GM18873 (cell line): ENCODE data around the gene GOT2.
"Not testable (repeated sequence)": the region's sequence is repeated elsewhere in the genome, so short reads cannot be mapped to it uniquely, and the experiment has no call there.

Experiments
- ATAC-seq: cut with Tn5 transposase; IDR thresholded peaks from one replicate; pipeline ENCODE4 v1.9.1; 2021; ENCODE audit warnings: mild to moderate bottlenecking, moderate library complexity, moderate number of reproducible peaks; ENCODE audit not compliant: unreplicated experiment, low FRiP score

The GOT2 gene

DNA sequence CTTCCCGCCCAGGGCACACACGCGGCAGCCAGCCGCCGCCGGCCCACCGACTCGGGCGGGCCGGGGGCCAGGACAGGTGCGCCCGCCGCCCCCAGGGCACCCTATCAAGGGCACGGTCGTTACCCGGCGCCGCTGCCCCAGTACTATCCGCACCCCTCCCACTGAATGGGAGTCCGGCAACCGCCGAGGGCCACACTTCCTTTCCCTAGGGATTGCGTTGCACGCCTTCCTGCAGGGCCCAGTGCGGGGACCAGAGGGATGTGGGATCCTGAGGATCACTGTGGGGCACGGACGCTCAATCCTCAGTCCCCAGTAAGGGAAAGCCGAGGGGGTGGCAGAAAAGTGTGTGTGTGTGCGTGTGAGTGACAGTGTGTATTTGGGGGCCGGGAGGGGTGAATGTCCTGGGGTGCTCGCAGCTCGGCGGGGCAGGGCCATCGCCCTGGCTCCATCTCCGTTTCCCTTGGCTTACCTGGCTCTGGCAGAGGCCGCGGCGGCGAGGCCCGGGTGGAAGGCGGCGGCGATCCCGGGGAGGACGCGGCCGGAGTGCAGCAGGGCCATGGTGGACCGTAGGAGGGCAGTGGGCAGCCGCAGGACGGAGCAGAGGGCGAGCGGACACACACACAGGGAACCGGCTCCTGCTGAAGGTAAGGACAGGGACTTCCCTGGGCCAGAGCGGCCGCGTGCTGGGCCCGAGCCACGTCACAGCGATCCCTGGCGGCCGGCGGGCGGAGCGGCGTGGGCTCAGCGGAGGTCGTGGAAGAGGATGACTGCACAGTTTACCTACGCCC lies at the start of gene GOT2:
Gene GOT2, minus strand, starts transcription at position 646 of the 788 bp plus-strand sequence. Its CDS starts 88 bp downstream, at position 558.
- ATAC-seq: peak; percentile 88

- ATAC-seq: not testable (repeated sequence)
Measured at GRCh38 chr16:58779291-58779690, 45.2 kb upstream of the GOT2 start.

DNA sequence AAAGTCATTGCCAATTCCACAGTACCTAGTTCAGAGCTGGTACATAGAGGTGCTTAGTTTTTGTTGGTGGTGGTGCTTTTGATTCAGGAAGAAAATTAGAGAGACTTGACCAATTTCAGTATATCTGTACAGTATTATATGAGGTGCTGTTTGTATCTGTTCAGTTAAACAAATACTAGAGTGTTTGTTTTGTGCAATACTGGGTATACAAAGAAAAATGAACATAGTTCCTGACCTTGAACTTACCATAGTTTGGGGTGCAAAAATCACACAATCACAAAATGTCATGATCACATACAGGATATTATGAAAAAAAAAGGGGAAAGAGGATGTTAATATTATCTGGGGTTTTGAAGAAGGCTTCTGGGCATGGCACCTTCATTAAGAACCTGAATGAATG lies 39.8 kb upstream of the GOT2 start:
- ATAC-seq: no peak

DNA sequence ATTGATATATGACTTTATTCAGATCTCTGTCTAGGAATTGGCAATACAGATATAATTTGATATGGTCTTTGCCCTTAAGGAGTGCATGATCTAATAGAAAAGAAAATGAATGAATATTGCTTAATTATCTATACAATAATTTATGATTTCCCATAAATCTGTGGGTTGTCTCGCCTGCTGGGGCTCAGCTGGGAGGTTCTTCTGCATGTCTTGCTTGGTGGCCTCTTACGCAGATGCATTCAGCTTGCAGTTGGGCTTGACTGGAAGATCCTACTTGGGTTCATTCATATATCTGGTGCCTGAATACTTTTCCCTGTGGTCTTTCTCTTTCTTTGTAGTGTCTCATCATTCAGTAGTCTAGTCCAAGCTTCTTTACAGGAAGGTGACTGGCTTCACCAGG lies 34.0 kb upstream of the GOT2 start:
- ATAC-seq: no peak

- ATAC-seq: no peak
Measured at GRCh38 chr16:58767581-58767980, 33.5 kb upstream of the GOT2 start.

DNA sequence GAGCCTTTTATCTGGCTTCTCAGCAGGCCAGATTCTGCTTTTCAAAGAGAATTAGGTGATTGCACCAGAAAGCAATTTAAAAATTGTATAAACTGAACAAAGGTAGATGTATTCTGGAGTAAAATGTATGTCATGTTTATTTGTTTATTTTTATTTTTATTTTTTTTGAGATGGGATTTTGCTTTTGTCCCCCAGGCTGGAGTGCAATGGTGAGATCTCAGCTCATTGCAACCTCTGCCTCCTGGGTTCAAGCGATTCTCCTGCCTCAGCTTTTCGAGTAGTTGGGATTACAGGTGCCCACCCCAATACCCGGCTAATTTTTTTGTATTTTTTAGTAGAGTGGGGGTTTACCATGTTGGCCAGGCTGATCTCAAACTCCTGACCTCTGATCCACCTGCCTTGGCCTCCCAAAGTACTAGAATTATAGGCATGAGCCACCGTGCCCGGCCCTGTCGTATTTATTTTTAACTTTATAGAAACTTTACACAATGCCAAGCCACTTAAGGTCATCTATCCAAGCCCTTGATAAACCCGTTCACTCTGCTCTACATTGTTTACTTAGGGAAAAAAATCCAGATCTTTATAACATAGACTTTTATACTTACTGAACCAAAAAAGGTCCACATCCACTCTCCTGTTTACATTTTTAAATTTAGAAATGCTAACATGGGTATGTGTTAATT lies 22.7 kb upstream of the GOT2 start:
- ATAC-seq: no peak

GRCh38 chr16:58755989-58756649 lies 22.0 kb upstream of the GOT2 start:
- peak; percentile 81 for ATAC-seq

DNA sequence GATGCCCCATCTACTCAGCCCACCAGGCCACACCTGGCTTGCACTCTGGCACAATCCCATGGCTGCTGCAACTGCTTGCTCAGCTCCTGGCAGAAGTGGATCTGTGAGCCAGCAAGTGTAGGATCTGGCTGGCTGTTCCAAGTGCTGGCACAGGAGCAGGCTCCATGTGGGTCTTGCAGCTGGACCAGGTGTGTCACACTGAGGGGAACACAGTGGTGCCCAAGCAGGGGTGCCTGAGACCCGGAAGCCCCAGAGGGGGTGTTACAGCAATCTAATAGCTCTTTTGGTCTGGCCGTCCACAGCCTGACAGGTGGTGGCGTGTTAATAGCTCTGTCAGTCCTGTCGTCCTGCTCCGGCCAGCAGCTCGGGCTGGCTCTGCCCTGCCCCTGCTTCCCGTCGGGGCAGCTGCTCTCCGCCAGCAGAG lies 19.6 kb upstream of the GOT2 start:
- no peak for ATAC-seq

DNA sequence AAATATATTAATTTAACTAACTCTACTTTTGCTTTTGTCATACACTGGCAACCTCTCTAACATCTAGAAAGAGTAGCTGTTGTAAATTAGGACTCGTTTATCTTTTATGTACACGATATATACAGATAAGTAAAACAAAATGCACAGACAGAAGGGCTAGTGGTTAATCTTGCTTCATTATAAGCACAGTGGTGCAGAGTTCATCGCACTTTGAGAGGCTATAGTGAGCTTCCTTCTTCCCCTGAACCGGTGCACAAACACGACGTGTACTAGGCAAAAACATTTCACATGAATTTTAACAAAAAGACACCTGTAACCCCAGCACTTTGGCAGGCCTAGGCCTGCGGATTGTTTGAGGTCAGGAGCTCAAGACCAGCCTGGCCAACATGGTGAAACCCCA lies 10.4 kb upstream of the GOT2 start:
- no peak for ATAC-seq

DNA sequence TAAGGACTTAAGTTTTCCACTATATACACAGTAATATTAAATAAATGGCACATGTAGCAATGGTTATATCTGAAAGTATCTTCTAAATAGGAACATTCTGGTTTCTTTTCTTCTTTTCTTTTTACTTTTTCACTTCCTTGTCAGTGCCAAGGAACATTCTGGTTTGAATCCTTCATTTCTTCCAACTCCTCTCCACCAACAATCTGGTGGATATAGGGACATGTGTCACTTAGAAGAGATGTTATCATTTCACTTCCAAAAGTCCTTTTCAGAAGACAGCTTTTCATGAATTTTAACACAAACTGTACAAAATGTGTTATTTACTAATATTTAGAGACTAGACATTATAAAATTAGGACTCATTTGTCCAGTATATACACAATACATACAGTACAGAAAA lies 7.9 kb upstream of the GOT2 start:
- no peak for ATAC-seq

DNA sequence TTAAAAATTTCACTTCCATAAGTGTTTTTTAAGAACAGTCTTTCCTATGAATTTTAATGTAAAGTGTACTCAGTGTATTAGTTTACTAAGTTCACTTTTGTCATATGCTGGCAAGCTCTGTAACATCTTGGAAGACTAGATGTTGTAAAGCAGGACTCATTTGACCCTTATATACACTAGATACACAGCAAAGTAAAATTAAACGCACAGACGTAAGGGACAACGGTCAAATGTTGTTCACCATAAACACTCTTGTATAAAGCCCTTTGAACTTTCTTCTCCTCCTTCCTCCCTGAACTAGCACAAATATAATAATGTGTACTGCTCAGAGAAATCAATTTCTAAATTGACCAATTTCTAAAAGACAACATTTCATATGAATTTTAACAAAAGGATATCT lies 7.0 kb upstream of the GOT2 start:
- ATAC-seq: no peak

DNA sequence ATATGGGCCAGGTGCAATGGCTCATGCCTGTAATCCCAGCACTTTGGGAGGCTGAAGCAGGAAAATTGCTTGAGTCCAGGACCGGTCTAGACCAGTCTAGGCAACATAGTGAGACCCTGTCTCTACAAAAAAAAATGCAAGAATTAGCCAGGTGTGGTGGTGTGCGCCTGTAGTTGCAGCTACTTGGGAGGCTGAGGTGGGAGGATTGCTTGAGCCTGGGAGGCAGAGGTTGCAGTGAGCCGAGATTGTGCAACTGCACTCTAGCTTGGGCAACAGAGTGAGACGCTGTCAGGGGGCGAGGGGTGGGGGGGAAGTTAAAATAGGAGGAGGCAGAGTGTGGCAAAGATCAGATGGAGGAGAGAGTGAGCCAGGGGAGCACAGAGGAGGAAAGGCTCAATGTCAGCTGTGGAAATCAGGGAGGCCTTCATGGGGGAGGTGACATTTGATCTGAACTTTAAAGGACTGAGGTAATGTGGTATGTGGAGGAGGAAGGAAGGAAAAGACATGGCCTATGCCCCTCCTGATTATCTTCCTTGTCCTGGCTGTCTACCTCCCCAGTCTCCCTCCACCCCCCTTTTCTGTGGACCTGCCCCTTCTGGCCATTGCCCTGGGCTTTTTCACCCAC lies 4.7 kb upstream of the GOT2 start:
- no peak for ATAC-seq

DNA sequence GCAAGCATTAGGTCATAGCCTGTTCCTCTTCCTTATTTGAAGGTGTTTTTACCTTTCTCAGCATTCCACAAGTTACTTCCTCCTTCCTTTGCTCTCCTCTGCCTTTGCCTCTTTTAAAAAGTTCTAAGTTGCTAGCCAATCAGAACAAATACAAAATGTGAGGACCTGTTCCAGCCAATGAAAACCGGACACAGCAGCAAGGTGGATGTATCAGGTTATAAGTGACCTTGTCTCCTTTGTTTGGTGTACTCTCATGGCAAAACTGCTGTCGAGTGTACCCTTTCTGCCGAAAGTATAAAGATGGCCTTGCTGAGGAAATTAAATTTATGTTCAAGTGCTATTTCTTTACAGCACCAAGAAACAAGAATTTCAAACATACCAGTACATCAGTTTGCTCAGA lies 2.2 kb upstream of the GOT2 start:
- not testable (repeated sequence) for ATAC-seq

DNA sequence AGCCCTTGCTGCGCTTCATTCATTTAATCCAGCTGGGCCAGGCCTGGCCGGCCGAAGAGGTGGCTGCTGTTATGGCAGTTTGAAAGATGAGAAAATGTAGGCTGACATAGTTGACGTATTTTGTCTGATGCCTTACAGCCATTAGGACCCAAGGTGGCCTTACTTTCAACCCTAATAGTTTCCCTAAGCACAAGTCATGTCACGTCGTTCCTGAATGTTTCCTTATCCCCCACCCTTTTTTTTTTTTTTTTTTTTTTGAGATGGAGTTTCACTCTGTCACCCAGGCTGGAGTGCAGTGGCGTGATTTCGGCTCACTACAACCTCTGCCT lies 307 bp upstream of the GOT2 start:
- ATAC-seq: no peak

- ATAC-seq: no peak
Measured at GRCh38 chr16:58733248-58733670, 857 bp downstream of the GOT2 start.

DNA sequence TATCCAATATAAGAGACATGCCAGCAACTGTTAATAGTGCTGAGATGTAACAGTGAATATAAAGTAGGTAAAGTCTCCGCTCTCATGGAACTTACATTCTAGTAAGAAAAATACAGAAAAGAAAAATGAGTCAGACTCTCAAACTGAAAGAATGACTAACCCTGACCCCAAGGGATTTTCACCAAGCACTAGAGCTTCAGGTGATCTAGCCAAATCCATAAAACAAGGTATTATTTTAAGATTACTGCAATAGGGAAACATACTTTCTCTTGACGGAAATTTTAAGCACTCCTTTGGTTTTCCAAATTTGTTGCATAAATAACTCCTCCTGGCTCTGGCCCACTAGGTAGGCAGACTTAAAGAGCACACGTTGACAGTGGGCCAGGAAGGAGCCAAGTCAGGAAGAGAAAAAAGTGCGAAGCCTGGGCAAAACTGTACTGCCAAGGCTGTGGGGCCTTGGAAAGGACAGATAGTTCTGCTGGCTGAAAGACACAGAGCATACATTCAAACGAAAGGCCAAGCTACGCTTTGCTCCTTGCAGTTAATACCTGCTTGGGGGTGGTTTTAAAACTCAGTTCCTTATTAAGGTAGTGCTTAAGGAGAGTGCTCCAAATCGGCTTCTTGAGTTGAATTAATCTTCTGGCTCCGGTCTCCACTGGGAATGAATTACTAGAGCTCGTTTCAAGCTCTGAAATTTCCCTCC lies 1.4 kb downstream of the GOT2 start:
- ATAC-seq: no peak

DNA sequence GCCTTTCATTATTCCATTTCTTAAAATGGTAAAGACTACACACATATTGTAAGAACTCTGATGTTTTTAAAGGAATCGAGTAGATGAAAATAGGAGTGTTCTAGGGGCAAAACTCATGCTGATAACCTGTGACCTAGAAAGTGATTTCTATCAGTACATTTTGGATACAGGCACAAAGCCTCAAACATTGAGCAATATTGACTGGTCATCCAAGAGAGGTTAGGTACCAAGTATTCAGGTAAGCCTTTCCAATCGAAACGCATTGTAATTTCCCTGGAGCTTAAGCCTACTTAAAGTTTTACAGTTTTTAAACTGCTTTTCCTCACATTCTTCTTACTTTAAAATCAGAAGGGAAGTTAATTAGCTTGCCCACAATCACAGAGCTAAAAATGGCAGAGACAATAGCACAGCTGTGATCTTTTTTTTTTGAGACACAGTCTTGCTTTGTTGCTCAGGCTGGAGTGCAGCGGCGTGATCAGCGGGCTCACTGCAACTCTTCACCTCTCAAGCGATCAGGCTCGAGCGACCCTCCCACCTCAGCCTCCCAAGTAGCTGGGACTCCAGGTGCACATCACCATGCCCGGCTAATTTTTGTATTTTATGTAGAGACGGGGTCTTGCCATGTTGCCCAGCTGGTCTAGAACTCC lies 3.3 kb downstream of the GOT2 start:
- no peak for ATAC-seq

- ATAC-seq: no peak
Measured at GRCh38 chr16:58727796-58728568, 6.1 kb downstream of the GOT2 start.

DNA sequence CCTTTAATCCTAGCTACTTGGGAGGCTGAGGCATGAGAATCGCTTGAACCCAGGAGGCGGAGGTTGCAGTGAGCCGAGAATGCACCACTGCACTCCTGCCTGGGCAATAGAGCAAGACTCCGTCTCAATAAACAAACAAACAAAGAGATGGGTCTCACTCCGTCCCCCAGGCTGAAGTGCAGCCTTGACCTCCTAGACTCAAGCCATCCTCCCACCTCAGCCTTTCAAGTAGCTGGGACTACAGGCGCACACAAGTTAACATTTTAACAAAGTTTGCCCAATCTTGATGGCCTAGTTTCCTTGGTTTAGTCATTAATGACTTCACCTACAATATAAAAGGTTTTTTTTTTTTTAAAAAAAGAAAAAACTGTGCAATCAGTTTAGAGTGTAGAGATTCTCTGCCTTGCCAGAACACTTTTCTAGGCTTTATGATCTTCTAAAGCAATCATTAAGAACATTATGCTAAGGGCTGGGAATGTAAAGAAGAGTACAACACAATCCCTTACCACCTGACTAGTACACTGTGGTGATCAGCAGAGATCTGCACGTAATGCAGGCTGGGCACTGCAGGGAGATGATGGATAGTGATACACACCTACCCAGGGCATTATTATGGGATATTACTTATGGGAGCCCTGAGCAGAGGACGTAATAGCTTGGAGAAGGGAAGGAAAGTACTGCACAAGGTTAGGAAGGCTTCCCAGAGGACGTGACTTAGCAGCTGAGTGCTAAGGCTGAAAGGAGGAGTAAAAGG lies 6.9 kb downstream of the GOT2 start:
- no peak for ATAC-seq
